ENCODE measurements around the gene DAP. TPM values are rescaled to one million over a fixed set of nuclear protein-coding genes. Genes with fewer than 3 reads are reported as not detected.

The DAP gene
- total and polyA plus RNA-seq, 4 donors, result 36.6 to 122 (median 101) TPM

- peak; percentile 19 for TF ChIP-seq MAX (IDR thresholded peaks at IDR 0.05)
- no peak for TF ChIP-seq ATF3 (IDR thresholded peaks at IDR 0.05)
- TF ChIP-seq RAD21 (IDR thresholded peaks at IDR 0.05), result peak in 1 of 2 donors; percentile 26
- peak; percentile 59 to 74 for TF ChIP-seq HNF4A (conservative IDR thresholded peaks at IDR 0.05)
- peak; percentile 3 to 29 for TF ChIP-seq RXRA (IDR thresholded peaks at IDR 0.05)
- no peak for TF ChIP-seq ZBTB33 (IDR thresholded peaks at IDR 0.05)
These were observed 726 bp downstream of the DAP start (continued) for GRCh38 chr5:10760096-10760920.

GRCh38 chr5:10759111-10759510 lies 1.9 kb downstream of the DAP start:
- H3K36me3 ChIP-seq (ENCODE audit: control insufficient read depth in 4 of 4, insufficient read depth in 3 of 4, low read depth in 1 of 4, low read length in 3 of 4), result peaks cover 0 to 10% (median under 1%) of the 10 kb centered on the region in 4 donors
- H3K9me3 ChIP-seq (ENCODE audit: control insufficient read depth in 4 of 4, low read length in 3 of 4), result no peaks in the 10 kb centered on the region
- TF ChIP-seq RXRA (IDR thresholded peaks at IDR 0.05), result no peak
- no peak for TF ChIP-seq RAD21 (IDR thresholded peaks at IDR 0.05)
- H3K9ac ChIP-seq (ENCODE audit: low read depth in 1 of 2, low read length in 2 of 2), result no peak overlapping the region
- no peak overlapping the region for H3K4me3 ChIP-seq (ENCODE audit: low read depth in 1 of 3, low read length in 3 of 3)
- peaks cover 12 to 34% (median 22%) of the 10 kb centered on the region in 4 donors for H3K4me1 ChIP-seq (ENCODE audit: control insufficient read depth in 4 of 4, insufficient read depth in 4 of 4, low read length in 3 of 4)
- H3K27ac ChIP-seq (ENCODE audit: low read depth in 1 of 2, low read length in 2 of 2), result no peak overlapping the region
- no peaks in the 10 kb centered on the region for H3K27me3 ChIP-seq (ENCODE audit: control insufficient read depth in 4 of 4, insufficient read depth in 4 of 4, low read length in 3 of 4)
- 84% methylated on average over 6 of the region's 6 CpGs for WGBS
- DNase-seq (ENCODE audit: low spot score), result no peak

GRCh38 chr5:10757922-10758555 lies 3.0 kb downstream of the DAP start:
- peaks cover 12 to 38% (median 22%) of the 10 kb centered on the region in 4 donors for H3K4me1 ChIP-seq (ENCODE audit: control insufficient read depth in 4 of 4, insufficient read depth in 4 of 4, low read length in 3 of 4)
- no peak overlapping the region for H3K9ac ChIP-seq (ENCODE audit: low read depth in 1 of 2, low read length in 2 of 2)
- peak overlapping the region; percentile 1 to 57 for H3K27ac ChIP-seq (ENCODE audit: low read depth in 1 of 2, low read length in 2 of 2)
- no peak for TF ChIP-seq HNF4G (IDR thresholded peaks at IDR 0.05)
- TF ChIP-seq MAX (IDR thresholded peaks at IDR 0.05), result no peak
- no peak for TF ChIP-seq ATF3 (IDR thresholded peaks at IDR 0.05)
- TF ChIP-seq FOXA1 (IDR thresholded peaks at IDR 0.05), result no peak
- no peak for TF ChIP-seq CTCF (IDR thresholded peaks at IDR 0.05; ENCODE audit: low read depth, low read length, missing input control)
- TF ChIP-seq EGR1 (IDR thresholded peaks at IDR 0.05; ENCODE audit: low read depth in 2 of 2), result no peak
- no peak for TF ChIP-seq YY1 (IDR thresholded peaks at IDR 0.05)
- H3K4me3 ChIP-seq (ENCODE audit: low read depth in 1 of 3, low read length in 3 of 3), result no peak overlapping the region
- no peak for DNase-seq (ENCODE audit: low spot score)
- H3K27me3 ChIP-seq (ENCODE audit: control insufficient read depth in 4 of 4, insufficient read depth in 4 of 4, low read length in 3 of 4), result no peaks in the 10 kb centered on the region
- H3K9me3 ChIP-seq (ENCODE audit: control insufficient read depth in 4 of 4, low read length in 3 of 4), result no peaks in the 10 kb centered on the region
- peaks cover 0 to 12% (median 2%) of the 10 kb centered on the region in 4 donors for H3K36me3 ChIP-seq (ENCODE audit: control insufficient read depth in 4 of 4, insufficient read depth in 3 of 4, low read depth in 1 of 4, low read length in 3 of 4)
- 97% methylated on average over 7 of the region's 7 CpGs for WGBS
